PC-3 (cell line): ENCODE measurements around the gene NOL4L. TPM values are rescaled to one million over a fixed set of nuclear protein-coding genes. Genes with fewer than 3 reads are reported as not detected.

Source experiments
- ATAC-seq: fragments of 200-7000 bp; cut with Tn5 transposase; 2 replicates; pipeline ENCODE4 v1.9.1; 2020; ENCODE audit warnings: mild to moderate bottlenecking, moderate library complexity
- BruUV-seq: library from RNA; stranded (reverse); fragments of 400-500 nt; replicated peaks from 2 replicates; lab custom pipeline; 2021; lab: Mats Ljungman, UMichigan
- CTCF ChIA-PET: fragments of 300-600 bp; sonication (Branson Sonifier 250); formaldehyde crosslinking; loops from one replicate; lab custom pipeline; 2022; ENCODE audit warnings: antibody characterized with exemption; lab: Charles Lee
- POLR2A ChIA-PET: fragments of 300-600 bp; sonication (Branson Sonifier 250); formaldehyde crosslinking; loops from one replicate; lab custom pipeline; 2022; ENCODE audit warnings: antibody characterized with exemption; ENCODE audit not compliant: unreplicated experiment; lab: Charles Lee
- DNase-seq: peaks from one replicate; pipeline ENCODE4 v3.0.0-alpha.2; 2015
- H2AFZ ChIP-seq: fragments of 300-600 bp; sonication (generic); 2 replicates; pipeline ENCODE4 v1.6.0; 2016; ENCODE audit warnings: antibody characterized with exemption, low read length
- H3F3A ChIP-seq: fragments of 300-600 bp; sonication (generic); one replicate; pipeline ENCODE4 v1.6.0; 2017; ENCODE audit warnings: antibody characterized with exemption, low read length, control low read depth, mild to moderate bottlenecking; ENCODE audit not compliant: unreplicated experiment
- H3K27ac ChIP-seq: fragments of 300-600 bp; sonication (generic); 2 replicates; pipeline ENCODE4 v1.5.1; 2016; ENCODE audit warnings: mild to moderate bottlenecking, low read length
- H3K27me3 ChIP-seq: fragments of 300-600 bp; sonication (generic); 2 replicates; pipeline ENCODE4 v1.6.1; 2016; ENCODE audit warnings: low read length, mixed read lengths
- H3K36me3 ChIP-seq: fragments of 300-600 bp; sonication (generic); 2 replicates; pipeline ENCODE4 v1.6.1; 2016; ENCODE audit warnings: low read depth, mixed run types, low read length, mixed read lengths
- H3K4me1 ChIP-seq: fragments of 300-600 bp; sonication (generic); 2 replicates; pipeline ENCODE4 v1.5.1; 2016; ENCODE audit warnings: low read length; ENCODE audit not compliant: insufficient read depth
- H3K4me2 ChIP-seq: fragments of 300-600 bp; sonication (generic); 2 replicates; pipeline ENCODE4 v1.6.0; 2016; ENCODE audit warnings: low read length
- H3K4me3 ChIP-seq: fragments of 300-600 bp; sonication (generic); 2 replicates; pipeline ENCODE4 v1.5.1; 2016; ENCODE audit warnings: mild to moderate bottlenecking, low read length, mixed read lengths
- H3K79me2 ChIP-seq: fragments of 300-600 bp; sonication (generic); 2 replicates; pipeline ENCODE4 v1.6.1; 2017; ENCODE audit warnings: low read length, mixed read lengths
- H3K9ac ChIP-seq: fragments of 300-600 bp; sonication (generic); 2 replicates; pipeline ENCODE4 v1.6.0; 2016; ENCODE audit warnings: mild to moderate bottlenecking, low read length
- H3K9me2 ChIP-seq: fragments of 300-600 bp; sonication (generic); replicated peaks from 2 replicates; pipeline ENCODE4 v1.6.1; 2016; ENCODE audit warnings: mixed run types, low read length, mixed read lengths
- H3K9me3 ChIP-seq: fragments of 300-600 bp; sonication (generic); 2 replicates; pipeline ENCODE4 v1.6.1; 2016; ENCODE audit warnings: low read length, mixed read lengths
- H4K20me1 ChIP-seq: fragments of 300-600 bp; sonication (generic); 2 replicates; pipeline ENCODE4 v1.6.1; 2016; ENCODE audit warnings: low read length, mixed read lengths
- EZH2 ChIP-seq: fragments of 300-600 bp; sonication (generic); IDR thresholded peaks from one replicate; pipeline ENCODE4 v1.6.1; 2017; ENCODE audit warnings: antibody characterized with exemption, mild to moderate bottlenecking, low read length; ENCODE audit not compliant: unreplicated experiment
- EZH2phosphoT487 ChIP-seq: fragments of 300-600 bp; sonication (generic); IDR thresholded peaks from 2 replicates; pipeline ENCODE4 v1.6.1; 2018; ENCODE audit warnings: mild to moderate bottlenecking, antibody characterized with exemption, low read length, borderline replicate concordance
- intact Hi-C: fragments of 100-400 bp; cut with micrococcal nuclease; formaldehyde crosslinking; loops from 2 replicates; pipeline ENCODE4 v1.9.0; 2023
- total RNA-seq: library from RNA; depleted of rRNA; stranded (reverse); fragments of >200 nt; gene quantifications from 2 replicates; pipeline ENCODE4 v1.2.3, GENCODE V29; 2014
- TF ChIP-seq, protein P1 (sequence below): fragments of 300-600 bp; sonication (generic); conservative IDR thresholded peaks from 2 replicates; pipeline ENCODE4 v1.5.1; 2017; ENCODE audit warnings: antibody characterized with exemption, low read depth, mild to moderate bottlenecking, low read length

Gene NOL4L
- total RNA-seq, 1 experiment from 2014 or later, result 7.3 TPM

- no peak overlapping the region for H3K4me2 ChIP-seq
- no peaks in the 10 kb centered on the region for H3F3A ChIP-seq
- peaks cover 19% of the 10 kb centered on the region for H3K36me3 ChIP-seq
- no peaks in the 10 kb centered on the region for H3K9me2 ChIP-seq
- no peak overlapping the region for H3K4me3 ChIP-seq
- H3K27me3 ChIP-seq, result no peaks in the 10 kb centered on the region
- ChIA-PET CTCF (no interaction called here), POLR2A (no interaction called here)
- TF ChIP-seq, protein P1, sequence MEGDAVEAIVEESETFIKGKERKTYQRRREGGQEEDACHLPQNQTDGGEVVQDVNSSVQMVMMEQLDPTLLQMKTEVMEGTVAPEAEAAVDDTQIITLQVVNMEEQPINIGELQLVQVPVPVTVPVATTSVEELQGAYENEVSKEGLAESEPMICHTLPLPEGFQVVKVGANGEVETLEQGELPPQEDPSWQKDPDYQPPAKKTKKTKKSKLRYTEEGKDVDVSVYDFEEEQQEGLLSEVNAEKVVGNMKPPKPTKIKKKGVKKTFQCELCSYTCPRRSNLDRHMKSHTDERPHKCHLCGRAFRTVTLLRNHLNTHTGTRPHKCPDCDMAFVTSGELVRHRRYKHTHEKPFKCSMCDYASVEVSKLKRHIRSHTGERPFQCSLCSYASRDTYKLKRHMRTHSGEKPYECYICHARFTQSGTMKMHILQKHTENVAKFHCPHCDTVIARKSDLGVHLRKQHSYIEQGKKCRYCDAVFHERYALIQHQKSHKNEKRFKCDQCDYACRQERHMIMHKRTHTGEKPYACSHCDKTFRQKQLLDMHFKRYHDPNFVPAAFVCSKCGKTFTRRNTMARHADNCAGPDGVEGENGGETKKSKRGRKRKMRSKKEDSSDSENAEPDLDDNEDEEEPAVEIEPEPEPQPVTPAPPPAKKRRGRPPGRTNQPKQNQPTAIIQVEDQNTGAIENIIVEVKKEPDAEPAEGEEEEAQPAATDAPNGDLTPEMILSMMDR, result no peak
- TF ChIP-seq EZH2phosphoT487 (no peak), EZH2 (no peak)
- peaks cover 56% of the 10 kb centered on the region for H3K79me2 ChIP-seq
- no peak overlapping the region for H3K9ac ChIP-seq
- DNase-seq, result no peak
- no peaks in the 10 kb centered on the region for H3K4me1 ChIP-seq
- intact Hi-C loops, result no loop called here
- BruUV-seq, result no TSS peak
- no peaks in the 10 kb centered on the region for H3K9me3 ChIP-seq
- H3K27ac ChIP-seq, result no peak overlapping the region
- 0 out of 2 replicates have a peak, but pooled peaks cover 3% of the 10 kb centered on the region for H4K20me1 ChIP-seq
- no peak overlapping the region for H2AFZ ChIP-seq
- no peak for ATAC-seq
Observed at GRCh38 chr20:32406701-32407100, 178.4 kb downstream of the NOL4L start.

GRCh38 chr20:32404017-32404416, 181.1 kb downstream of the NOL4L start:
- Histone ChIP-seq H4K20me1 (0 out of 2 replicates have a peak, but pooled peaks cover 3% of the 10 kb centered on the region), H3K4me2 (no peak overlapping the region), H3K79me2 (peaks cover 70% of the 10 kb centered on the region), H3K9me2 (no peaks in the 10 kb centered on the region), H2AFZ (no peak overlapping the region), H3K27me3 (no peaks in the 10 kb centered on the region), H3F3A (no peaks in the 10 kb centered on the region), H3K27ac (no peak overlapping the region), H3K4me1 (no peaks in the 10 kb centered on the region), H3K9me3 (no peaks in the 10 kb centered on the region), H3K36me3 (peaks cover 19% of the 10 kb centered on the region), H3K9ac (no peak overlapping the region), H3K4me3 (no peak overlapping the region)
- BruUV-seq, result no TSS peak
- DNase-seq (no peak), ATAC-seq (no peak)
- intact Hi-C loops, result no loop called here
- TF ChIP-seq EZH2phosphoT487 (no peak), EZH2 (no peak)
- TF ChIP-seq, protein P1, result no peak
- ChIA-PET POLR2A (no interaction called here), CTCF (no interaction called here)

DNA sequence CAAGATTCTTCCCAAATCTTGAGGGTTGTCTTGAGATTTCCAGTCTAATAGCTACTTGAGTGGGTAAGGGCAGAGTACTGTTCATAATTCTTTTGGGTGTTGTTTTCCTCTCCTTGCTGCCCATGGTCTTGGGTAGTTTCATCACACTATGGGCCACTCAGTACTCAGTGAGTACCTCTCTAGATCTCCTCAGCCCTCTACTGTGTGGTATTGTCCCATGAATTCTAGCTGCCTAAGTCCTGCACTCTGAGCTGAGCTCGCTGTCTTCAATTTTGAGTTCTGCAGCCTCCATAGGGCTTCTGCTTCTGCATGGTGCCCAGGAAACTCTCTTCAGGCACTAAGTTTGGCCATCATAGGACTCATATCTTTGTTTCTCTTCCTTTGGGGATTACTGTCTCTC, 184.7 kb downstream of the NOL4L start:
- Histone ChIP-seq H3K9ac (no peak overlapping the region), H3K27ac (no peak overlapping the region), H3K9me2 (no peaks in the 10 kb centered on the region), H3K4me2 (no peak overlapping the region), H3K9me3 (no peaks in the 10 kb centered on the region), H3K27me3 (no peaks in the 10 kb centered on the region), H4K20me1 (no peaks in the 10 kb centered on the region), H3K4me1 (no peaks in the 10 kb centered on the region), H2AFZ (no peak overlapping the region), H3K36me3 (no peaks in the 10 kb centered on the region; the same call in 1 of the 2 replicates), H3K79me2 (peaks cover 76% of the 10 kb centered on the region), H3F3A (no peaks in the 10 kb centered on the region), H3K4me3 (no peak overlapping the region)
- POLR2A ChIA-PET, result no interaction called here
- ATAC-seq, result no peak
- no TSS peak for BruUV-seq
- intact Hi-C loops, result no loop called here
- DNase-seq, result no peak
- TF ChIP-seq, protein P1, result no peak
- TF ChIP-seq EZH2phosphoT487, result no peak
- no peak for TF ChIP-seq EZH2
- CTCF ChIA-PET, result no interaction called here
